ENCODE data around the gene CACTIN. TPM values are rescaled to one million over a fixed set of nuclear protein-coding genes. Genes with fewer than 3 reads are reported as not detected.

CACTIN gene
- total and polyA plus RNA-seq, 2 of the 8 experiments (the other 6 are each of a cell fraction or from before 2014, with no cell fraction given) = 25.8 to 29.9 TPM

DNA sequence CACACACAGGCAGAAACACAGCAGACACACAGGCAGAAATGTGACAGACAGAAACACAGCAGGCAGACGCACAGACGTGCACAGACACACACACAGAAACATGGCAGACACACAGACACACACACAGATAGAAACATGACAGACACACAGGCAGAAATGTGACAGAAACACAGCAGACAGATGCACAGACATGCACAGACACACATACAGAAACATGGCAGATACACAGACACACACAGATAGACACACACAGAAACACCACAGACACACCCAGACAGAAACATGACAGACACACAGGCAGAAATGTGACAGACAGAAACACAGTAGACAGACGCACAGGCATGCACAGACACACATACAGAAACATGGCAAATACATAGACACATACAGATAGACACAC, 21.2 kb downstream of the CACTIN start (continued):
- TF ChIP-seq, protein P1, sequence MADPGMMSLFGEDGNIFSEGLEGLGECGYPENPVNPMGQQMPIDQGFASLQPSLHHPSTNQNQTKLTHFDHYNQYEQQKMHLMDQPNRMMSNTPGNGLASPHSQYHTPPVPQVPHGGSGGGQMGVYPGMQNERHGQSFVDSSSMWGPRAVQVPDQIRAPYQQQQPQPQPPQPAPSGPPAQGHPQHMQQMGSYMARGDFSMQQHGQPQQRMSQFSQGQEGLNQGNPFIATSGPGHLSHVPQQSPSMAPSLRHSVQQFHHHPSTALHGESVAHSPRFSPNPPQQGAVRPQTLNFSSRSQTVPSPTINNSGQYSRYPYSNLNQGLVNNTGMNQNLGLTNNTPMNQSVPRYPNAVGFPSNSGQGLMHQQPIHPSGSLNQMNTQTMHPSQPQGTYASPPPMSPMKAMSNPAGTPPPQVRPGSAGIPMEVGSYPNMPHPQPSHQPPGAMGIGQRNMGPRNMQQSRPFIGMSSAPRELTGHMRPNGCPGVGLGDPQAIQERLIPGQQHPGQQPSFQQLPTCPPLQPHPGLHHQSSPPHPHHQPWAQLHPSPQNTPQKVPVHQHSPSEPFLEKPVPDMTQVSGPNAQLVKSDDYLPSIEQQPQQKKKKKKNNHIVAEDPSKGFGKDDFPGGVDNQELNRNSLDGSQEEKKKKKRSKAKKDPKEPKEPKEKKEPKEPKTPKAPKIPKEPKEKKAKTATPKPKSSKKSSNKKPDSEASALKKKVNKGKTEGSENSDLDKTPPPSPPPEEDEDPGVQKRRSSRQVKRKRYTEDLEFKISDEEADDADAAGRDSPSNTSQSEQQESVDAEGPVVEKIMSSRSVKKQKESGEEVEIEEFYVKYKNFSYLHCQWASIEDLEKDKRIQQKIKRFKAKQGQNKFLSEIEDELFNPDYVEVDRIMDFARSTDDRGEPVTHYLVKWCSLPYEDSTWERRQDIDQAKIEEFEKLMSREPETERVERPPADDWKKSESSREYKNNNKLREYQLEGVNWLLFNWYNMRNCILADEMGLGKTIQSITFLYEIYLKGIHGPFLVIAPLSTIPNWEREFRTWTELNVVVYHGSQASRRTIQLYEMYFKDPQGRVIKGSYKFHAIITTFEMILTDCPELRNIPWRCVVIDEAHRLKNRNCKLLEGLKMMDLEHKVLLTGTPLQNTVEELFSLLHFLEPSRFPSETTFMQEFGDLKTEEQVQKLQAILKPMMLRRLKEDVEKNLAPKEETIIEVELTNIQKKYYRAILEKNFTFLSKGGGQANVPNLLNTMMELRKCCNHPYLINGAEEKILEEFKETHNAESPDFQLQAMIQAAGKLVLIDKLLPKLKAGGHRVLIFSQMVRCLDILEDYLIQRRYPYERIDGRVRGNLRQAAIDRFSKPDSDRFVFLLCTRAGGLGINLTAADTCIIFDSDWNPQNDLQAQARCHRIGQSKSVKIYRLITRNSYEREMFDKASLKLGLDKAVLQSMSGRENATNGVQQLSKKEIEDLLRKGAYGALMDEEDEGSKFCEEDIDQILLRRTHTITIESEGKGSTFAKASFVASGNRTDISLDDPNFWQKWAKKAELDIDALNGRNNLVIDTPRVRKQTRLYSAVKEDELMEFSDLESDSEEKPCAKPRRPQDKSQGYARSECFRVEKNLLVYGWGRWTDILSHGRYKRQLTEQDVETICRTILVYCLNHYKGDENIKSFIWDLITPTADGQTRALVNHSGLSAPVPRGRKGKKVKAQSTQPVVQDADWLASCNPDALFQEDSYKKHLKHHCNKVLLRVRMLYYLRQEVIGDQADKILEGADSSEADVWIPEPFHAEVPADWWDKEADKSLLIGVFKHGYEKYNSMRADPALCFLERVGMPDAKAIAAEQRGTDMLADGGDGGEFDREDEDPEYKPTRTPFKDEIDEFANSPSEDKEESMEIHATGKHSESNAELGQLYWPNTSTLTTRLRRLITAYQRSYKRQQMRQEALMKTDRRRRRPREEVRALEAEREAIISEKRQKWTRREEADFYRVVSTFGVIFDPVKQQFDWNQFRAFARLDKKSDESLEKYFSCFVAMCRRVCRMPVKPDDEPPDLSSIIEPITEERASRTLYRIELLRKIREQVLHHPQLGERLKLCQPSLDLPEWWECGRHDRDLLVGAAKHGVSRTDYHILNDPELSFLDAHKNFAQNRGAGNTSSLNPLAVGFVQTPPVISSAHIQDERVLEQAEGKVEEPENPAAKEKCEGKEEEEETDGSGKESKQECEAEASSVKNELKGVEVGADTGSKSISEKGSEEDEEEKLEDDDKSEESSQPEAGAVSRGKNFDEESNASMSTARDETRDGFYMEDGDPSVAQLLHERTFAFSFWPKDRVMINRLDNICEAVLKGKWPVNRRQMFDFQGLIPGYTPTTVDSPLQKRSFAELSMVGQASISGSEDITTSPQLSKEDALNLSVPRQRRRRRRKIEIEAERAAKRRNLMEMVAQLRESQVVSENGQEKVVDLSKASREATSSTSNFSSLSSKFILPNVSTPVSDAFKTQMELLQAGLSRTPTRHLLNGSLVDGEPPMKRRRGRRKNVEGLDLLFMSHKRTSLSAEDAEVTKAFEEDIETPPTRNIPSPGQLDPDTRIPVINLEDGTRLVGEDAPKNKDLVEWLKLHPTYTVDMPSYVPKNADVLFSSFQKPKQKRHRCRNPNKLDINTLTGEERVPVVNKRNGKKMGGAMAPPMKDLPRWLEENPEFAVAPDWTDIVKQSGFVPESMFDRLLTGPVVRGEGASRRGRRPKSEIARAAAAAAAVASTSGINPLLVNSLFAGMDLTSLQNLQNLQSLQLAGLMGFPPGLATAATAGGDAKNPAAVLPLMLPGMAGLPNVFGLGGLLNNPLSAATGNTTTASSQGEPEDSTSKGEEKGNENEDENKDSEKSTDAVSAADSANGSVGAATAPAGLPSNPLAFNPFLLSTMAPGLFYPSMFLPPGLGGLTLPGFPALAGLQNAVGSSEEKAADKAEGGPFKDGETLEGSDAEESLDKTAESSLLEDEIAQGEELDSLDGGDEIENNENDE (IDR thresholded peaks at IDR 0.05; ENCODE audit: insufficient replicate concordance, low read length) = no peak
- TF ChIP-seq YY1 (IDR thresholded peaks at IDR 0.05; ENCODE audit: low read depth, low read length) = no peak
- no peak for TF ChIP-seq EP300 (IDR thresholded peaks at IDR 0.05; ENCODE audit: borderline replicate concordance in 1 of 2, low read depth in 2 of 2, low read length in 2 of 2)
- TF ChIP-seq BCL11A (IDR thresholded peaks at IDR 0.05; ENCODE audit: low read depth in 2 of 2, low read length in 2 of 2) = no peak
- TF ChIP-seq JUND (IDR thresholded peaks at IDR 0.05; ENCODE audit: low read length) = no peak
- TF ChIP-seq SUZ12 (IDR thresholded peaks at IDR 0.05; ENCODE audit: low read length) = no peak
- TF ChIP-seq SIN3A (conservative IDR thresholded peaks at IDR 0.05 in 1 of 2, IDR thresholded peaks at IDR 0.05 in 1 of 2; ENCODE audit: low read depth in 1 of 2, low read length in 2 of 2) = no peak
- no peak for TF ChIP-seq ASH2L (IDR thresholded peaks at IDR 0.05; ENCODE audit: low read length)
- no peak for TF ChIP-seq RFX5 (IDR thresholded peaks at IDR 0.05; ENCODE audit: borderline replicate concordance, low read depth, low read length)
- no peak for TF ChIP-seq NANOG (IDR thresholded peaks at IDR 0.05; ENCODE audit: insufficient read depth, low read depth, low read length, poor library complexity, severe bottlenecking)
- no peak for TF ChIP-seq SAP30 (IDR thresholded peaks at IDR 0.05; ENCODE audit: insufficient read depth, insufficient replicate concordance, low read length)
